GM12878 (cell line): ENCODE data around the gene TRAPPC2. TPM values are rescaled to one million over a fixed set of nuclear protein-coding genes. Genes with fewer than 3 reads are reported as not detected.
A peak's percentile ranks its signal among the peaks of the same experiment; 100 is the strongest.

ENCODE experiments used
- ATAC-seq: fragments of 200-7000 bp; cut with Tn5 transposase; 3 replicates; pipeline ENCODE4 v1.9.1; 2020; ENCODE audit warnings: mild to moderate bottlenecking, moderate library complexity
- BruUV-seq: library from RNA; stranded (reverse); fragments of 400-500 nt; replicated peaks from 2 replicates; lab custom pipeline; 2021; lab: Mats Ljungman, UMichigan
- CTCF ChIA-PET: fragments of 300-600 bp; sonication (Branson Sonifier 250); formaldehyde crosslinking; extraction: SDS; loops from one replicate; lab custom pipeline; 2021; ENCODE audit warnings: inconsistent platforms; lab: Yijun Ruan, JAX
- POLR2A ChIA-PET: fragments of 350-600 bp; formaldehyde crosslinking; extraction: SDS; loops from one replicate; lab custom pipeline; 2021; ENCODE audit warnings: inconsistent platforms; lab: Charles Lee
- RAD21 ChIA-PET: fragments of 300-600 bp; sonication (Branson Sonifier 250); formaldehyde crosslinking; loops from one replicate; lab custom pipeline; 2023; ENCODE audit warnings: antibody characterized with exemption; ENCODE audit not compliant: unreplicated experiment; lab: Charles Lee
- SMC1A ChIA-PET: fragments of 300-600 bp; sonication (Branson Sonifier 250); formaldehyde crosslinking; loops from one replicate; lab custom pipeline; 2023; ENCODE audit not compliant: unreplicated experiment, uncharacterized antibody; lab: Charles Lee
- DNase-seq: peaks from one replicate; pipeline ENCODE4 v3.0.0-alpha.2; 2011; ENCODE audit warnings: low read depth, low spot score
- FAIRE-seq: peaks from 3 replicates; lab custom pipeline; 2011; peaks lifted over from hg19 to GRCh38; lab: Jason Lieb, UNC
- H2AFZ ChIP-seq: 2 replicates; pipeline ENCODE4 v1.6.0; 2011; ENCODE audit warnings: low read depth, low read length, control low read depth; ENCODE audit not compliant: control insufficient read depth
- H3K27ac ChIP-seq: 2 replicates; pipeline ENCODE4 v1.5.1; 2011; ENCODE audit warnings: control low read depth; ENCODE audit not compliant: control insufficient read depth, insufficient read depth
- H3K27me3 ChIP-seq, 2 experiments: replicated peaks in 1 of 2; 2 replicates each; pipeline versions ENCODE4 v1.6.0 to v1.6.1; 2011; ENCODE audit warnings: low read length in 1 of 2; ENCODE audit not compliant: control insufficient read depth in 2 of 2, insufficient read depth in 2 of 2
- H3K36me3 ChIP-seq, 2 experiments: 2 replicates each; pipeline ENCODE4 v1.5.1; 2011; ENCODE audit warnings: low read length in 1 of 2; ENCODE audit not compliant: control insufficient read depth in 2 of 2, insufficient read depth in 2 of 2
- H3K4me1 ChIP-seq: 2 replicates; pipeline ENCODE4 v1.6.1; 2011; ENCODE audit warnings: mild to moderate bottlenecking, low read length, moderate library complexity, mixed read lengths; ENCODE audit not compliant: control insufficient read depth, insufficient read depth
- H3K4me2 ChIP-seq: 2 replicates; pipeline ENCODE4 v1.6.0; 2011; ENCODE audit warnings: control low read depth; ENCODE audit not compliant: control insufficient read depth, insufficient read depth
- H3K4me3 ChIP-seq: fragments of 200-600 bp; sonication (generic); 2 replicates; pipeline ENCODE4 v1.5.1; 2016
- H3K79me2 ChIP-seq: 2 replicates; pipeline ENCODE4 v1.6.0; 2011; ENCODE audit warnings: low read length; ENCODE audit not compliant: control insufficient read depth, insufficient read depth
- H3K9ac ChIP-seq: 2 replicates; pipeline ENCODE4 v1.8.0; 2011; ENCODE audit warnings: low read length, control low read depth, mixed read lengths; ENCODE audit not compliant: control insufficient read depth, insufficient read depth
- H3K9me3 ChIP-seq: replicated peaks from 3 replicates; pipeline ENCODE4 v1.5.1; 2011; ENCODE audit warnings: mild to moderate bottlenecking, low read length; ENCODE audit not compliant: control insufficient read depth, insufficient read depth
- H4K20me1 ChIP-seq: 2 replicates; pipeline ENCODE4 v1.6.0; 2011; ENCODE audit not compliant: control insufficient read depth, insufficient read depth
- CEBPB ChIP-seq, 2 experiments: fragments of 150-350 bp in 1 of 2; IDR thresholded peaks; 2 replicates each; pipeline ENCODE4 v1.6.1; 2012 to 2014; ENCODE audit warnings: low read depth in 2 of 2, low read length in 2 of 2, borderline replicate concordance in 1 of 2, inconsistent platforms in 1 of 2
- WGBS: methylation state at CpG from one replicate; pipeline ENCODE4 v1.1.6; 2016; ENCODE audit warnings: low lambda C conversion rate; ENCODE audit not compliant: insufficient replicate concordance, insufficient coverage; ENCODE audit errors: missing lambda C conversion rate; 5-methylcytosine and 5-hydroxymethylcytosine counted together
- in situ Hi-C: fragments of 300-500 bp; cut with MboI; formaldehyde crosslinking; loops from 9 replicates; pipeline ENCODE4 v1.14.3; 2018; ENCODE audit warnings: mixed read lengths
- intact Hi-C: fragments of 100-400 bp; cut with micrococcal nuclease; formaldehyde crosslinking; loops from one replicate; pipeline ENCODE4 v1.14.2; 2022; ENCODE audit not compliant: unreplicated experiment
- polyA plus RNA-seq, 11 experiments: library from polyadenylated mRNA; depleted of rRNA in 4 of 11; unstranded in 6 of 11; stranded (reverse) in 5 of 11; fragments of >200 nt; fragmentation: Nextera tagmentation in 4 of 11; fragmentation: Illumina TruSeq in 1 of 11; extraction: Ambion mirVana in 4 of 11; extraction: Trizol in 1 of 11; gene quantifications; 1 replicate in 1 of 11; 2 replicates in 10 of 11; pipeline versions ENCODE4 v1.2.1 to v1.2.3, GENCODE V29; 2011 to 2016; ENCODE audit warnings: inconsistent platforms in 2 of 11, missing spikeins in 2 of 11, low read depth in 1 of 11
- total RNA-seq, 4 experiments: library from RNA; depleted of rRNA in 3 of 4; stranded (reverse); fragments of >200 nt in 3 of 4; fragmentation: Illumina TruSeq in 1 of 4; extraction: Trizol in 1 of 4; gene quantifications; 2 replicates each; pipeline versions ENCODE4 v1.2.1 to v1.2.3, GENCODE V29; 2013 to 2021
- TF ChIP-seq, protein P1 (sequence below): IDR thresholded peaks from 2 replicates; pipeline ENCODE4 v1.6.1; 2011; ENCODE audit warnings: borderline replicate concordance, low read depth, mild to moderate bottlenecking, moderate library complexity, low read length; ENCODE audit not compliant: insufficient read depth, poor library complexity, severe bottlenecking

The TRAPPC2 gene
- total and polyA plus RNA-seq, 10 of the 15 experiments (the other 5 are each of a cell fraction or from before 2014, with no cell fraction given), result 12.4 to 28.4 (median 21.3) TPM

DNA sequence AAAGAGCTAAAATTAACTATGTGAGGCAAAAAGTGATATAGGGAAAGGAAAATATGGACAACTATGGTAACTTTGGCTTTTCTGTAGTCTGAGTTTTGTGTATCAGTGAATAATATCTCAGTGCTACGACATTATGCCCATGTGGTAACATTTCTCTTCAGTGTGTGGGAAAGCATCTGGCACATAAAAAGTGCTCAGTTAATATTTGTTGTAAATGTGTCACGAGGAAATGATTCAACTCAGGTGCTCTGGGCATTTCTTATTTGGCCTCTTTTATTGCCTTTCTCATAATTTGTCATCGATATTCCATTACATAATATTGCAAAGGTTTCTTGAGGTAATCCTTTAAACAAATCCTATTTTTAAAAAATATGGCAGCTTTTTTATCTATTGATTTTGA is 17.7 kb upstream of the TRAPPC2 start:
- Histone ChIP-seq H3K27me3 (no peaks in the 10 kb centered on the region), H3K4me3 (no peak overlapping the region), H3K9me3 (no peaks in the 10 kb centered on the region), H3K36me3 (peaks cover 0 to 11% of the 10 kb centered on the region in 2 experiments), H3K27ac (peak overlapping the region; percentile 57), H3K9ac (no peak overlapping the region), H2AFZ (no peak overlapping the region), H3K4me1 (peaks cover 40% of the 10 kb centered on the region), H3K79me2 (no peaks in the 10 kb centered on the region; the same call in none of the 2 replicates), H4K20me1 (no peaks in the 10 kb centered on the region), H3K4me2 (peak overlapping the region; percentile 77; the same call in 1 of the 2 replicates)
- intact Hi-C loops, result loop anchor here (1.0 to 5.0 kb wide), 3 partner anchors 9 to 665 kb away; no protein-coding TSS in a partner anchor
- in situ Hi-C loops, result no loop called here
- SMC1A ChIA-PET, result interaction anchor here (1.3 to 14.7 kb wide), 19 partner anchors 7 to 280 kb away, joined by 3 to 198 read pairs (median 9); partner anchors contain the start of genes GEMIN8, OFD1, RAB9A and TRAPPC2
- ATAC-seq, result peak; percentile 22
- TF ChIP-seq CEBPB (IDR thresholded peaks at IDR 0.05; ENCODE audit: borderline replicate concordance in 1 of 2, low read depth in 2 of 2, low read length in 2 of 2), result 0 out of 4 replicates have a peak, but pooled peaks of 1 of the 2 experiments have one; percentile 37
- TF ChIP-seq, protein P1, sequence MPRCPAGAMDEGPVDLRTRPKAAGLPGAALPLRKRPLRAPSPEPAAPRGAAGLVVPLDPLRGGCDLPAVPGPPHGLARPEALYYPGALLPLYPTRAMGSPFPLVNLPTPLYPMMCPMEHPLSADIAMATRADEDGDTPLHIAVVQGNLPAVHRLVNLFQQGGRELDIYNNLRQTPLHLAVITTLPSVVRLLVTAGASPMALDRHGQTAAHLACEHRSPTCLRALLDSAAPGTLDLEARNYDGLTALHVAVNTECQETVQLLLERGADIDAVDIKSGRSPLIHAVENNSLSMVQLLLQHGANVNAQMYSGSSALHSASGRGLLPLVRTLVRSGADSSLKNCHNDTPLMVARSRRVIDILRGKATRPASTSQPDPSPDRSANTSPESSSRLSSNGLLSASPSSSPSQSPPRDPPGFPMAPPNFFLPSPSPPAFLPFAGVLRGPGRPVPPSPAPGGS, result no peak
- BruUV-seq, result no TSS peak
- POLR2A ChIA-PET, result interaction anchor here (0.7 to 2.5 kb wide), 7 partner anchors 9 to 93 kb away, joined by 3 to 12 read pairs (median 7); partner anchors contain the start of genes OFD1 and TRAPPC2
- 36% methylated on average over 3 of the region's 3 CpGs for WGBS
- RAD21 ChIA-PET, result interaction anchor here (0.9 to 15.7 kb wide), 15 partner anchors 8 to 280 kb away, joined by 3 to 175 read pairs (median 6); partner anchors contain the start of genes GEMIN8, OFD1 and TRAPPC2
- no peak for DNase-seq
- no peak for FAIRE-seq
- CTCF ChIA-PET, result interaction anchor here (0.6 to 11.5 kb wide), 17 partner anchors 9 to 280 kb away, joined by 3 to 113 read pairs (median 5); partner anchors contain the start of genes GEMIN8, OFD1 and TRAPPC2
